Measurements from ENCODE around the gene PODXL.

The PODXL gene

GRCh38 chr7:131501422-131501821 lies 55.0 kb downstream of the PODXL start:
- TF ChIP-seq YY1 (IDR thresholded peaks at IDR 0.05; ENCODE audit: low read depth) (no peak), TEAD4 (IDR thresholded peaks at IDR 0.05) (no peak), FOXM1 (IDR thresholded peaks at IDR 0.05; ENCODE audit: borderline replicate concordance, low read depth) (no peak), USF1 (IDR thresholded peaks at IDR 0.05) (no peak), RAD21 (IDR thresholded peaks at IDR 0.05; ENCODE audit: low read depth) (no peak), ZBTB7A (IDR thresholded peaks at IDR 0.05; ENCODE audit: low read depth) (no peak), TCF12 (IDR thresholded peaks at IDR 0.05; ENCODE audit: low read depth) (no peak), EGR1 (IDR thresholded peaks at IDR 0.05) (no peak)
- TF ChIP-seq, protein P1, sequence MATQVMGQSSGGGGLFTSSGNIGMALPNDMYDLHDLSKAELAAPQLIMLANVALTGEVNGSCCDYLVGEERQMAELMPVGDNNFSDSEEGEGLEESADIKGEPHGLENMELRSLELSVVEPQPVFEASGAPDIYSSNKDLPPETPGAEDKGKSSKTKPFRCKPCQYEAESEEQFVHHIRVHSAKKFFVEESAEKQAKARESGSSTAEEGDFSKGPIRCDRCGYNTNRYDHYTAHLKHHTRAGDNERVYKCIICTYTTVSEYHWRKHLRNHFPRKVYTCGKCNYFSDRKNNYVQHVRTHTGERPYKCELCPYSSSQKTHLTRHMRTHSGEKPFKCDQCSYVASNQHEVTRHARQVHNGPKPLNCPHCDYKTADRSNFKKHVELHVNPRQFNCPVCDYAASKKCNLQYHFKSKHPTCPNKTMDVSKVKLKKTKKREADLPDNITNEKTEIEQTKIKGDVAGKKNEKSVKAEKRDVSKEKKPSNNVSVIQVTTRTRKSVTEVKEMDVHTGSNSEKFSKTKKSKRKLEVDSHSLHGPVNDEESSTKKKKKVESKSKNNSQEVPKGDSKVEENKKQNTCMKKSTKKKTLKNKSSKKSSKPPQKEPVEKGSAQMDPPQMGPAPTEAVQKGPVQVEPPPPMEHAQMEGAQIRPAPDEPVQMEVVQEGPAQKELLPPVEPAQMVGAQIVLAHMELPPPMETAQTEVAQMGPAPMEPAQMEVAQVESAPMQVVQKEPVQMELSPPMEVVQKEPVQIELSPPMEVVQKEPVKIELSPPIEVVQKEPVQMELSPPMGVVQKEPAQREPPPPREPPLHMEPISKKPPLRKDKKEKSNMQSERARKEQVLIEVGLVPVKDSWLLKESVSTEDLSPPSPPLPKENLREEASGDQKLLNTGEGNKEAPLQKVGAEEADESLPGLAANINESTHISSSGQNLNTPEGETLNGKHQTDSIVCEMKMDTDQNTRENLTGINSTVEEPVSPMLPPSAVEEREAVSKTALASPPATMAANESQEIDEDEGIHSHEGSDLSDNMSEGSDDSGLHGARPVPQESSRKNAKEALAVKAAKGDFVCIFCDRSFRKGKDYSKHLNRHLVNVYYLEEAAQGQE (IDR thresholded peaks at IDR 0.05; ENCODE audit: low read depth): no peak

- no peak for TF ChIP-seq NFIC (IDR thresholded peaks at IDR 0.05)
- TF ChIP-seq, protein P1 (IDR thresholded peaks at IDR 0.05; ENCODE audit: low read depth): no peak
- TF ChIP-seq, protein P2, sequence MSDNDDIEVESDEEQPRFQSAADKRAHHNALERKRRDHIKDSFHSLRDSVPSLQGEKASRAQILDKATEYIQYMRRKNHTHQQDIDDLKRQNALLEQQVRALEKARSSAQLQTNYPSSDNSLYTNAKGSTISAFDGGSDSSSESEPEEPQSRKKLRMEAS (IDR thresholded peaks at IDR 0.05): no peak
- no peak for TF ChIP-seq CEBPB (IDR thresholded peaks at IDR 0.05)
- TF ChIP-seq EP300 (IDR thresholded peaks at IDR 0.05; ENCODE audit: borderline replicate concordance): no peak
These were observed 56.1 kb downstream of the PODXL start for GRCh38 chr7:131500357-131500756.

GRCh38 chr7:131499801-131500200 lies 56.6 kb downstream of the PODXL start:
- TF ChIP-seq NFIC (IDR thresholded peaks at IDR 0.05) (no peak), EP300 (IDR thresholded peaks at IDR 0.05; ENCODE audit: borderline replicate concordance) (no peak), ZBTB7A (IDR thresholded peaks at IDR 0.05; ENCODE audit: low read depth) (no peak), USF1 (IDR thresholded peaks at IDR 0.05) (no peak), FOXM1 (IDR thresholded peaks at IDR 0.05; ENCODE audit: borderline replicate concordance, low read depth) (no peak), EGR1 (IDR thresholded peaks at IDR 0.05) (no peak), TAF1 (IDR thresholded peaks at IDR 0.05; ENCODE audit: low read depth) (no peak), RAD21 (IDR thresholded peaks at IDR 0.05; ENCODE audit: low read depth) (no peak), CREB1 (IDR thresholded peaks at IDR 0.05; ENCODE audit: low read depth) (no peak), TCF12 (IDR thresholded peaks at IDR 0.05; ENCODE audit: low read depth) (no peak), CEBPB (IDR thresholded peaks at IDR 0.05) (no peak), TEAD4 (IDR thresholded peaks at IDR 0.05) (no peak), YY1 (IDR thresholded peaks at IDR 0.05; ENCODE audit: low read depth) (no peak)
- TF ChIP-seq, protein P1 (IDR thresholded peaks at IDR 0.05; ENCODE audit: low read depth): no peak
- TF ChIP-seq, protein P2 (IDR thresholded peaks at IDR 0.05): no peak

- TF ChIP-seq, protein P1 (IDR thresholded peaks at IDR 0.05; ENCODE audit: low read depth): no peak
- TF ChIP-seq EP300 (IDR thresholded peaks at IDR 0.05; ENCODE audit: borderline replicate concordance) (no peak), FOXM1 (IDR thresholded peaks at IDR 0.05; ENCODE audit: borderline replicate concordance, low read depth) (no peak), TEAD4 (IDR thresholded peaks at IDR 0.05) (no peak), TCF12 (IDR thresholded peaks at IDR 0.05; ENCODE audit: low read depth) (no peak)
These were observed 58.1 kb downstream of the PODXL start for GRCh38 chr7:131498237-131498885.

All from Ishikawa (cell line).